Colonic mucosa (tissue), 4 donors: Measurements from ENCODE around the gene ASIP. TPM values are rescaled to one million over a fixed set of nuclear protein-coding genes. Genes with fewer than 3 reads are reported as not detected.

Experiments
- DNase-seq: peaks from one replicate; pipeline ENCODE4 v3.0.0-alpha.2; 2020
- H3K27ac ChIP-seq: fragments of 200-600 bp; one replicate; pipeline ENCODE4 v1.8.0; 2021
- H3K27me3 ChIP-seq: fragments of 200-600 bp; one replicate; pipeline ENCODE4 v1.8.0; 2021
- H3K36me3 ChIP-seq: fragments of 200-600 bp; one replicate; pipeline ENCODE4 v1.8.0; 2021
- H3K4me1 ChIP-seq: fragments of 200-600 bp; one replicate; pipeline ENCODE4 v1.8.0; 2021; ENCODE audit warnings: mild to moderate bottlenecking
- H3K4me3 ChIP-seq: fragments of 200-600 bp; one replicate; pipeline ENCODE4 v1.8.0; 2021
- H3K9ac ChIP-seq, 2 donors: one replicate each; pipeline ENCODE4 v1.7.0; 2013; ENCODE audit warnings: control low read depth in 2 of 2, low read depth in 2 of 2, low read length in 2 of 2
- H3K9me3 ChIP-seq: fragments of 200-600 bp; one replicate; pipeline ENCODE4 v1.8.0; 2021
- CTCF ChIP-seq: fragments of 200-600 bp; IDR thresholded peaks from one replicate; pipeline ENCODE4 v1.8.0; 2022; ENCODE audit warnings: antibody characterized with exemption, mild to moderate bottlenecking
- intact Hi-C: fragments of 100-400 bp; cut with DNase I; formaldehyde crosslinking; loops from one replicate; pipeline ENCODE4 v1.14.1; 2022
- total RNA-seq, 2 donors: library from RNA; stranded (reverse); fragmentation: NEBNext Ultra II Directional in 1 of 2; extraction: Animal tissue kit (Norgen Biotek cat#: 25700) in 1 of 2; gene quantifications; one replicate each; pipeline ENCODE4 v1.2.1, GENCODE V29; 2021
- donor health status: healthy.
- donor health status: DM: no; HTN: no; CAD: no.
- donor health status: DM: no; HTN: no; CAD: no.

ASIP gene
- total RNA-seq, 2 donors from 2014 or later = not detected

- no peak for DNase-seq
- Histone ChIP-seq H3K27ac (no peak overlapping the region), H3K9me3 (no peaks in the 10 kb centered on the region), H3K4me1 (no peaks in the 10 kb centered on the region), H3K4me3 (no peak overlapping the region), H3K27me3 (no peaks in the 10 kb centered on the region), H3K36me3 (peaks cover 9% of the 10 kb centered on the region), H3K9ac (no peak overlapping the region)
- intact Hi-C loops = no loop called here
- TF ChIP-seq CTCF = no peak
Measured at GRCh38 chr20:34290471-34290870, 49.2 kb downstream of the ASIP start.

- Histone ChIP-seq H3K9ac (no peak overlapping the region), H3K27me3 (no peaks in the 10 kb centered on the region), H3K4me3 (no peak overlapping the region), H3K4me1 (no peaks in the 10 kb centered on the region), H3K36me3 (peaks cover 9% of the 10 kb centered on the region), H3K9me3 (no peaks in the 10 kb centered on the region), H3K27ac (no peak overlapping the region)
- TF ChIP-seq CTCF = no peak
- intact Hi-C loops = no loop called here
- DNase-seq = no peak
Measured at GRCh38 chr20:34292496-34292895, 51.3 kb downstream of the ASIP start.

GRCh38 chr20:34293119-34293518 is 51.9 kb downstream of the ASIP start:
- Histone ChIP-seq H3K27ac (no peak overlapping the region), H3K9ac (no peak overlapping the region), H3K4me3 (no peak overlapping the region), H3K9me3 (no peaks in the 10 kb centered on the region), H3K36me3 (peaks cover 9% of the 10 kb centered on the region), H3K27me3 (no peaks in the 10 kb centered on the region), H3K4me1 (no peaks in the 10 kb centered on the region)
- intact Hi-C loops = no loop called here
- TF ChIP-seq CTCF = no peak
- DNase-seq = no peak

- DNase-seq = no peak
- Histone ChIP-seq H3K9ac (no peak overlapping the region), H3K27ac (no peak overlapping the region), H3K27me3 (no peaks in the 10 kb centered on the region), H3K9me3 (no peaks in the 10 kb centered on the region), H3K4me1 (no peaks in the 10 kb centered on the region), H3K4me3 (no peak overlapping the region), H3K36me3 (peaks cover 9% of the 10 kb centered on the region)
- no peak for TF ChIP-seq CTCF
- intact Hi-C loops = no loop called here
Measured at GRCh38 chr20:34293589-34293988, 52.4 kb downstream of the ASIP start.

GRCh38 chr20:34294563-34294962 is 53.3 kb downstream of the ASIP start:
- Histone ChIP-seq H3K9me3 (no peaks in the 10 kb centered on the region), H3K4me3 (no peak overlapping the region), H3K27me3 (no peaks in the 10 kb centered on the region), H3K36me3 (peaks cover 9% of the 10 kb centered on the region), H3K4me1 (no peaks in the 10 kb centered on the region), H3K27ac (no peak overlapping the region), H3K9ac (no peak overlapping the region)
- no peak for DNase-seq
- TF ChIP-seq CTCF = no peak
- intact Hi-C loops = no loop called here

GRCh38 chr20:34295284-34295683 is 54.1 kb downstream of the ASIP start:
- no peak for TF ChIP-seq CTCF
- Histone ChIP-seq H3K9ac (no peak overlapping the region), H3K4me1 (no peaks in the 10 kb centered on the region), H3K4me3 (no peak overlapping the region), H3K36me3 (peaks cover 9% of the 10 kb centered on the region), H3K9me3 (no peaks in the 10 kb centered on the region), H3K27ac (no peak overlapping the region), H3K27me3 (no peaks in the 10 kb centered on the region)
- no peak for DNase-seq
- intact Hi-C loops = no loop called here
